ENCODE data around the gene GLIPR1L1. TPM values are rescaled to one million over a fixed set of nuclear protein-coding genes. Genes with fewer than 3 reads are reported as not detected.
"Not testable (repeated sequence)": the region's sequence is repeated elsewhere in the genome, so short reads cannot be mapped to it uniquely, and the experiment has no call there.

Gene GLIPR1L1
- total RNA-seq, 1 experiment from 2014 or later = not detected

DNA sequence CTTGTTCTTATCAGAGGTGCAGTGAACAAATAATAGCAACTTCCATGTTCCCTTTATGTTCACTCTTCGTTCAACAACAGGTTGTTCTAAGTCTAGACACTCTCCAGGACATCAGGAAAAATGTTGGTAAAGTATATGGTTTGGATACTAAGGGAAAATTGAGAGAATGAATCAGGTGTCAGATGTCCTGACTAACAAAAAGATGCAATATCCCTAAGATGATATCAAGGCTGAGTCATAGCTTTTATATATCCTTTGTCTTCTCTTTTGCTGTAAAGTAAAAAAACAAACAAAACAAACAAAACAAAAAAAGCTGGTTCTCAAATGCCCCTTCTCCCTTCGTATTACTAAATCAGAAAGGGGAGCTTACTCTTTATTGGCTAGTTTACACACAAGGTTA, 11.1 kb downstream of the GLIPR1L1 start:
- Histone ChIP-seq H3K27ac (no peak overlapping the region), H3K4me2 (no peak overlapping the region), H4K20me1 (ENCODE audit: insufficient read depth) (no peaks in the 10 kb centered on the region), H3K4me1 (replicated peaks; ENCODE audit: insufficient read depth) (no peaks in the 10 kb centered on the region), H3K36me3 (ENCODE audit: low read depth) (no peaks in the 10 kb centered on the region), H3F3A (ENCODE audit: insufficient read depth, low read depth) (no peaks in the 10 kb centered on the region), H3K9me3 (ENCODE audit: insufficient read depth, low read depth) (peaks cover 4% of the 10 kb centered on the region), H3K79me2 (ENCODE audit: low read depth) (no peaks in the 10 kb centered on the region), H3K27me3 (ENCODE audit: insufficient read depth, low read depth) (no peaks in the 10 kb centered on the region), H3K4me3 (no peak overlapping the region), H2AFZ (no peak overlapping the region), H3K9me2 (ENCODE audit: insufficient read depth) (no peaks in the 10 kb centered on the region)
- intact Hi-C loops (cut with micrococcal nuclease; ENCODE audit: unreplicated experiment) = no loop called here
- ChIA-PET CTCF (no interaction called here), POLR2A (ENCODE audit: unreplicated experiment) (no interaction called here)
- no TSS peak for BruUV-seq (replicated peaks)
- no peak for DNase-seq
- TF ChIP-seq, protein P1, sequence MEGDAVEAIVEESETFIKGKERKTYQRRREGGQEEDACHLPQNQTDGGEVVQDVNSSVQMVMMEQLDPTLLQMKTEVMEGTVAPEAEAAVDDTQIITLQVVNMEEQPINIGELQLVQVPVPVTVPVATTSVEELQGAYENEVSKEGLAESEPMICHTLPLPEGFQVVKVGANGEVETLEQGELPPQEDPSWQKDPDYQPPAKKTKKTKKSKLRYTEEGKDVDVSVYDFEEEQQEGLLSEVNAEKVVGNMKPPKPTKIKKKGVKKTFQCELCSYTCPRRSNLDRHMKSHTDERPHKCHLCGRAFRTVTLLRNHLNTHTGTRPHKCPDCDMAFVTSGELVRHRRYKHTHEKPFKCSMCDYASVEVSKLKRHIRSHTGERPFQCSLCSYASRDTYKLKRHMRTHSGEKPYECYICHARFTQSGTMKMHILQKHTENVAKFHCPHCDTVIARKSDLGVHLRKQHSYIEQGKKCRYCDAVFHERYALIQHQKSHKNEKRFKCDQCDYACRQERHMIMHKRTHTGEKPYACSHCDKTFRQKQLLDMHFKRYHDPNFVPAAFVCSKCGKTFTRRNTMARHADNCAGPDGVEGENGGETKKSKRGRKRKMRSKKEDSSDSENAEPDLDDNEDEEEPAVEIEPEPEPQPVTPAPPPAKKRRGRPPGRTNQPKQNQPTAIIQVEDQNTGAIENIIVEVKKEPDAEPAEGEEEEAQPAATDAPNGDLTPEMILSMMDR (conservative IDR thresholded peaks at IDR 0.05) = no peak
- TF ChIP-seq EZH2 (IDR thresholded peaks at IDR 0.05; ENCODE audit: low read depth) = no peak

DNA sequence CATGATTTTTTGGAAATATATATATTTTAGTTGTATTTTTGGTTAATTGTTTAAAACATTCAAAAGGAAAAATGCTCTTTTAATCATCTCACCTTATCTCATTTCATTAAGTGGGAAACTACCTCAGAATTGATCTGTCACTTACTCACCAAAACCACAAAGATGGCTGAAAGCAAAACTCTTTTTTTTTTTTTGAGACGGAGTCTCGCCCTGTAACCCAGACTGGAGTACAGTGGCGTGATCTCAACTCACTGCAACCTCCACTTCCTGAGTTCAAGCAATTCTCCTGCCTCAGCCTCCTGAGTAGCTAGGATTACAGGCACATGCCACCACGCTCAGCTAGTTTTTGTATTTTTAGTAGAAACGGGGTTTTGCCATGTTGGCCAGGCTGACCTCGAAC, 11.7 kb downstream of the GLIPR1L1 start:
- H3K27ac ChIP-seq; H3K79me2 ChIP-seq (ENCODE audit: low read depth); H3K4me2 ChIP-seq; H3F3A ChIP-seq (ENCODE audit: insufficient read depth, low read depth); H2AFZ ChIP-seq; H3K4me1 ChIP-seq (replicated peaks; ENCODE audit: insufficient read depth); DNase-seq; H4K20me1 ChIP-seq (ENCODE audit: insufficient read depth); H3K4me3 ChIP-seq; POLR2A ChIA-PET (ENCODE audit: unreplicated experiment); H3K36me3 ChIP-seq (ENCODE audit: low read depth); H3K9me2 ChIP-seq (ENCODE audit: insufficient read depth); intact Hi-C loops (cut with micrococcal nuclease; ENCODE audit: unreplicated experiment); H3K9me3 ChIP-seq (ENCODE audit: insufficient read depth, low read depth); CTCF ChIA-PET; H3K27me3 ChIP-seq (ENCODE audit: insufficient read depth, low read depth); BruUV-seq (replicated peaks): not testable (repeated sequence)

DNA sequence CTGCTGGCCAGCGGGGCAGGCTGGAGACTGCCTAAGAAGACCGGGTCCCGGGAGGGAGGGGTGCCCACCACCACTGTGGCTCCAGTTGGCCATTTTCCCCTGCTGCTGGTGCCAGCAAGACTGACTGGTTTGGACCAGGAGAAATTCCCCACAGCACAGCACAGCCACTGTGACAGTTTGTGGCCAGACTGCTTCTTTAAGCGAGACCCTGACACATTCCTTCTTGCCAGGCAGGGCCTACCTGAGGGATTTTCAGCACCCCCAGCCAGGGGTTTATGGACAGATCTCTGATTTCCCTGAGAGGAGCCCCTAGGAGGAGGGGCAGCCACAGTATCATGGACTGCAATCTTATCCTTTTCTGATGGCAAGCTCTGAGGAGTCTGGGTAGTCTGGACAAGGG, 15.5 kb downstream of the GLIPR1L1 start:
- ChIA-PET POLR2A (ENCODE audit: unreplicated experiment) (no interaction called here), CTCF (no interaction called here)
- H3K27ac ChIP-seq = no peak overlapping the region

DNA sequence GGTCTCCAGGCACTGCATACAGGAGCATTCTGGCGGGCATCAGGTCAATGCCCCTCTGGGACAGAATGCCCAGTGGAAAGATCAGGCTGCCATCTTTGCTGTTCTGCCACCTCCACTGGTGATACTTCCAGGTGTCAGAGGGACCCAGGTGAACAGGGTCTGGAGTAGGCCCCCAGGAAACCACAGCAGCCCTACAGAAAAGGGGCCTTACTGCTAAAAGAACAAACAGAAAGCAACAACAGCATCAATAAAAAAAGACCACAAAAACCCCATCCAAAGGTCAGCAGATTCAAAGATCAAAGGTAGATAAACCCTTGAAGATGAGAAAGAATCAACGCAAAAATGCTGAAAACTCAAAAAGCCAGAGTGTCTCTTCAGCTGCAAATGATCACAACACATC, 15.9 kb downstream of the GLIPR1L1 start:
- Histone ChIP-seq H3F3A (ENCODE audit: insufficient read depth, low read depth) (no peaks in the 10 kb centered on the region), H3K79me2 (ENCODE audit: low read depth) (no peaks in the 10 kb centered on the region), H3K4me1 (replicated peaks; ENCODE audit: insufficient read depth) (no peaks in the 10 kb centered on the region), H3K27ac (no peak overlapping the region), H3K9me3 (ENCODE audit: insufficient read depth, low read depth) (peaks cover 4% of the 10 kb centered on the region; the same call in 1 of the 2 replicates), H3K4me2 (no peak overlapping the region), H3K9me2 (ENCODE audit: insufficient read depth) (no peaks in the 10 kb centered on the region), H3K4me3 (no peak overlapping the region), H3K36me3 (ENCODE audit: low read depth) (no peaks in the 10 kb centered on the region), H2AFZ (no peak overlapping the region), H3K27me3 (ENCODE audit: insufficient read depth, low read depth) (no peaks in the 10 kb centered on the region), H4K20me1 (ENCODE audit: insufficient read depth) (no peaks in the 10 kb centered on the region)
- ChIA-PET POLR2A (ENCODE audit: unreplicated experiment) (interaction anchor here (0.6 kb wide), 1 partner anchor 161 kb away, joined by 3 read pairs; the partner anchor contains the start of gene KRR1), CTCF (no interaction called here)
- TF ChIP-seq EZH2 (IDR thresholded peaks at IDR 0.05; ENCODE audit: low read depth) = no peak
- TF ChIP-seq, protein P1 (conservative IDR thresholded peaks at IDR 0.05) = no peak
- BruUV-seq (replicated peaks) = no TSS peak
- DNase-seq = no peak
- intact Hi-C loops (cut with micrococcal nuclease; ENCODE audit: unreplicated experiment) = no loop called here

More for the DNA sequence above, 15.5 kb downstream of the GLIPR1L1 start:
- TF ChIP-seq EZH2 (IDR thresholded peaks at IDR 0.05; ENCODE audit: low read depth) = no peak
- TF ChIP-seq, protein P1 (conservative IDR thresholded peaks at IDR 0.05) = no peak
- Histone ChIP-seq H3F3A (ENCODE audit: insufficient read depth, low read depth) (no peaks in the 10 kb centered on the region), H4K20me1 (ENCODE audit: insufficient read depth) (no peaks in the 10 kb centered on the region), H3K9me3 (ENCODE audit: insufficient read depth, low read depth) (peaks cover 4% of the 10 kb centered on the region; the same call in 1 of the 2 replicates), H3K4me1 (replicated peaks; ENCODE audit: insufficient read depth) (no peaks in the 10 kb centered on the region), H2AFZ (no peak overlapping the region), H3K4me3 (no peak overlapping the region), H3K36me3 (ENCODE audit: low read depth) (no peaks in the 10 kb centered on the region), H3K4me2 (no peak overlapping the region), H3K27me3 (ENCODE audit: insufficient read depth, low read depth) (no peaks in the 10 kb centered on the region), H3K9me2 (ENCODE audit: insufficient read depth) (no peaks in the 10 kb centered on the region), H3K79me2 (ENCODE audit: low read depth) (no peaks in the 10 kb centered on the region)
- no TSS peak for BruUV-seq (replicated peaks)
- intact Hi-C loops (cut with micrococcal nuclease; ENCODE audit: unreplicated experiment) = no loop called here
- DNase-seq = no peak
